Breast epithelium (tissue), 4 donors: ENCODE measurements around the gene PTPRM. TPM values are rescaled to one million over a fixed set of nuclear protein-coding genes. Genes with fewer than 3 reads are reported as not detected.

ENCODE experiments used
- DNase-seq, 2 donors: peaks; one replicate each; pipeline ENCODE4 v3.0.0-alpha.2; 2019; ENCODE audit warnings: low spot score in 2 of 2
- H3K27ac ChIP-seq, 2 donors: fragments of 200-600 bp; sonication (generic) in 1 of 2; one replicate each; pipeline ENCODE4 v1.5.1; 2016 to 2019; ENCODE audit warnings: mild to moderate bottlenecking in 1 of 2
- H3K27me3 ChIP-seq, 2 donors: fragments of 200-600 bp; sonication (generic) in 1 of 2; one replicate each; pipeline versions ENCODE4 v1.5.1 to v1.6.0; 2017 to 2019; ENCODE audit warnings: control low read depth in 1 of 2, mild to moderate bottlenecking in 1 of 2
- H3K36me3 ChIP-seq: fragments of 200-600 bp; one replicate; pipeline ENCODE4 v1.5.1; 2019
- H3K4me1 ChIP-seq, 2 donors: fragments of 200-600 bp; sonication (generic); one replicate each; pipeline ENCODE4 v1.5.1; 2016 to 2019; ENCODE audit warnings: control low read depth in 1 of 2
- H3K4me3 ChIP-seq, 3 donors: fragments of 200-600 bp; sonication (generic); 1 replicate in 2 of 3; 2 replicates in 1 of 3; pipeline ENCODE4 v1.5.1; 2016 to 2019; ENCODE audit warnings: mild to moderate bottlenecking in 3 of 3, moderate library complexity in 2 of 3
- H3K9me3 ChIP-seq, 2 donors: fragments of 200-600 bp; sonication (generic) in 1 of 2; one replicate each; pipeline ENCODE4 v1.5.1; 2016 to 2019; ENCODE audit warnings: control low read depth in 1 of 2
- POLR2A ChIP-seq: fragments of 450-650 bp; IDR thresholded peaks from one replicate; pipeline ENCODE4 v1.6.1; 2016; ENCODE audit warnings: antibody characterized with exemption, mild to moderate bottlenecking, moderate library complexity
- POLR2AphosphoS5 ChIP-seq, 3 donors: sonication (generic); formaldehyde crosslinking; IDR thresholded peaks; one replicate each; pipeline ENCODE4 v1.6.1; 2017; ENCODE audit warnings: antibody characterized with exemption in 3 of 3
- intact Hi-C: fragments of 100-400 bp; cut with DNase I; formaldehyde crosslinking; loops from one replicate; pipeline ENCODE4 v1.15.1; 2023; ENCODE audit warnings: low total_unique reads
- total RNA-seq, 3 donors: library from RNA; depleted of rRNA; stranded (reverse); fragments of >200 nt; gene quantifications; one replicate each; pipeline ENCODE4 v1.1.0, GENCODE V29; 2016
- TF ChIP-seq, protein P1 (sequence below), 3 donors: fragments of 450-650 bp; IDR thresholded peaks; one replicate each; pipeline ENCODE4 v1.5.1; 2016 to 2017; ENCODE audit warnings: antibody characterized with exemption in 3 of 3, mild to moderate bottlenecking in 3 of 3, moderate library complexity in 3 of 3

Gene PTPRM
- total RNA-seq, 3 donors from 2014 or later, result 41.7 to 181 (median 140) TPM

DNA sequence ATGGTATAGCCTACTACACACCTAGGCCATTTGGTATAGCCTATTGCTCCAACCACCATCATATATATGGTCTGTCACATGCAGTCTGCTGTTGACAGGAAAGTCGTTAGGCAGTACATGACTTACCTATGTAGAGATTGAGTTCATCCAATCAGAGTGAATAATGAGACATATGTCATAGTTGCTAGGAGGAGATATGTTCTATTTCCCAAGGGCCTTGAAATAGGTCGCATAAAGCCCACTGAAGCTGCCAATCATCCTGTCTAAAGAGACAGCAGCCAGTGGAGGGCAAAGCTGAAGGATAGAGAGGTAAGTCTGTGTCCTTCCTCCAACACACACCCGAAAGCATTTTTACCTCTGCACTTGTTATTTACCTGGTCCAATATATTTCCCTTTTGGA is 263.4 kb downstream of the PTPRM start:
- intact Hi-C loops, result no loop called here
- Histone ChIP-seq H3K27ac (no peak overlapping the region), H3K27me3 (no peaks in the 10 kb centered on the region), H3K9me3 (peaks cover 0 to 6% of the 10 kb centered on the region in 2 donors), H3K4me3 (no peak overlapping the region), H3K4me1 (no peaks in the 10 kb centered on the region), H3K36me3 (no peaks in the 10 kb centered on the region)
- no peak for DNase-seq
- TF ChIP-seq POLR2AphosphoS5 (IDR thresholded peaks at IDR 0.05) (no peak), POLR2A (no peak)
- TF ChIP-seq, protein P1, sequence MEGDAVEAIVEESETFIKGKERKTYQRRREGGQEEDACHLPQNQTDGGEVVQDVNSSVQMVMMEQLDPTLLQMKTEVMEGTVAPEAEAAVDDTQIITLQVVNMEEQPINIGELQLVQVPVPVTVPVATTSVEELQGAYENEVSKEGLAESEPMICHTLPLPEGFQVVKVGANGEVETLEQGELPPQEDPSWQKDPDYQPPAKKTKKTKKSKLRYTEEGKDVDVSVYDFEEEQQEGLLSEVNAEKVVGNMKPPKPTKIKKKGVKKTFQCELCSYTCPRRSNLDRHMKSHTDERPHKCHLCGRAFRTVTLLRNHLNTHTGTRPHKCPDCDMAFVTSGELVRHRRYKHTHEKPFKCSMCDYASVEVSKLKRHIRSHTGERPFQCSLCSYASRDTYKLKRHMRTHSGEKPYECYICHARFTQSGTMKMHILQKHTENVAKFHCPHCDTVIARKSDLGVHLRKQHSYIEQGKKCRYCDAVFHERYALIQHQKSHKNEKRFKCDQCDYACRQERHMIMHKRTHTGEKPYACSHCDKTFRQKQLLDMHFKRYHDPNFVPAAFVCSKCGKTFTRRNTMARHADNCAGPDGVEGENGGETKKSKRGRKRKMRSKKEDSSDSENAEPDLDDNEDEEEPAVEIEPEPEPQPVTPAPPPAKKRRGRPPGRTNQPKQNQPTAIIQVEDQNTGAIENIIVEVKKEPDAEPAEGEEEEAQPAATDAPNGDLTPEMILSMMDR (IDR thresholded peaks at IDR 0.05), result no peak

DNA sequence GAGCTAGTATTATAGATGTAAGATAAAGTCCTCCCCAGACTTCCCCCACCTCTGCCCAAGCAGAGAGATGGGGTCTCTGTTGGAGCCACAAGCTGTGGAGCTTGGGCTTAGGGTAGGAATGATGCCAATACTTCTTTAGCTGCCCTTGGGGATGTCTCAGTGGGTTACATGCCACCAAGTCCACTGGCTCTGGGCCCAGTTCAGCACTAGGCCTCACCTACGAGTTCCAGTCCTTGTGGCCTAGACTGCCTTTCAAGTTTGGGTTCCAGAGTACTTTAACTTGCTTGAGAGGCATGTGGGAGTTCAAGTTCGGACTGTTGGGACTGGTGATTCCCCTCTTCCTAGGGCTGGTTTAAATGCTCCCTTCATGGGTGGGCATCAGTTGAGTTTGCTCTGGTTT is 272.4 kb downstream of the PTPRM start:
- Histone ChIP-seq H3K27me3 (no peaks in the 10 kb centered on the region), H3K4me3 (no peak overlapping the region), H3K9me3 (peaks cover 2 to 8% of the 10 kb centered on the region in 2 donors), H3K4me1 (no peaks in the 10 kb centered on the region), H3K27ac (no peak overlapping the region), H3K36me3 (no peaks in the 10 kb centered on the region)
- no peak for DNase-seq
- TF ChIP-seq, protein P1 (IDR thresholded peaks at IDR 0.05), result no peak
- TF ChIP-seq POLR2A (no peak), POLR2AphosphoS5 (IDR thresholded peaks at IDR 0.05) (no peak)
- intact Hi-C loops, result no loop called here

DNA sequence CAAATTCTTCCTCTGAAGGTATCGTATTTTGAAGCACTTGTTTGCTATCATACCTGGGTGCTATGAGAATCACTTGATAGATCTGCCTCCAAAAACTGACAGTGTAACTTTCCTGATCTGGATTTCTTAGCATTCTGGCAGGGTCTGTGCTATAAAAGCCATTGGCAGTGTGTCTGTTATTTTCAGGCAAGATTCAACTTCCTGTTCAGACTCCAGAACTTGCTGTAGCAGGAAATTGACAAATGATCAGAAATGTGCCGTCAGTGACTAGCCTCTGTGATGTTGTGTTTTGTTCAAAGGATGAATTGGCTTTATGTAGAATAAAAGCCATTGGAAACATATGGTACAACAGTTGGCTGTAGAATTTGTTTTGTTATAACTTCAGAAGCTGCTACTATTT is 273.3 kb downstream of the PTPRM start:
- no peak overlapping the region for H3K27ac ChIP-seq
- H3K9me3 ChIP-seq, result peaks cover 7 to 16% of the 10 kb centered on the region in 2 donors
- DNase-seq, result no peak
- H3K4me3 ChIP-seq, result no peak overlapping the region
- TF ChIP-seq, protein P1 (IDR thresholded peaks at IDR 0.05), result no peak
- TF ChIP-seq POLR2A (no peak), POLR2AphosphoS5 (IDR thresholded peaks at IDR 0.05) (no peak)
- H3K27me3 ChIP-seq, result no peaks in the 10 kb centered on the region
- intact Hi-C loops, result no loop called here
- no peaks in the 10 kb centered on the region for H3K4me1 ChIP-seq
- no peaks in the 10 kb centered on the region for H3K36me3 ChIP-seq

DNA sequence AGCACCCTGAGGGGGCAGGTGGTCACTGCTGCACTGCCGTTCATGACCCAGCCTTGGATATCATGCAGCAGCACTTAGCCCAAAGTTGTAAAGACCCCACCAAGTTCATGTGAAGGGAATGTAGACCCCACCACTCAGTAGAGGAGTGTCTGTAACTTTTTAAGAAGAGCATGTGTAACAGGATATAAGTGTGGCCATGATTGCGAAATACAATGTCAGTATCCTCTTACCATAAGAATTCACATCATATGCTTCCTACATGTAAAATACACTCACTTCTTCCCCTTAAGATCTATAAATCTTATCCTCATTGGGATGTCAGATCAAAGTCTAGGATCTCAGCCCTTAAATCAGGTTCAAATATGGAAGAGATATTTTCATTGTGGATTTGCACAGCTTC is 276.9 kb downstream of the PTPRM start:
- H3K27ac ChIP-seq, result no peak overlapping the region
- H3K27me3 ChIP-seq, result no peaks in the 10 kb centered on the region
- DNase-seq, result no peak
- TF ChIP-seq, protein P1 (IDR thresholded peaks at IDR 0.05), result no peak
- TF ChIP-seq POLR2AphosphoS5 (IDR thresholded peaks at IDR 0.05) (no peak), POLR2A (no peak)
- no peaks in the 10 kb centered on the region for H3K4me1 ChIP-seq
- no peaks in the 10 kb centered on the region for H3K36me3 ChIP-seq
- H3K4me3 ChIP-seq, result no peak overlapping the region
- peaks cover 7 to 18% of the 10 kb centered on the region in 2 donors for H3K9me3 ChIP-seq
- intact Hi-C loops, result no loop called here

DNA sequence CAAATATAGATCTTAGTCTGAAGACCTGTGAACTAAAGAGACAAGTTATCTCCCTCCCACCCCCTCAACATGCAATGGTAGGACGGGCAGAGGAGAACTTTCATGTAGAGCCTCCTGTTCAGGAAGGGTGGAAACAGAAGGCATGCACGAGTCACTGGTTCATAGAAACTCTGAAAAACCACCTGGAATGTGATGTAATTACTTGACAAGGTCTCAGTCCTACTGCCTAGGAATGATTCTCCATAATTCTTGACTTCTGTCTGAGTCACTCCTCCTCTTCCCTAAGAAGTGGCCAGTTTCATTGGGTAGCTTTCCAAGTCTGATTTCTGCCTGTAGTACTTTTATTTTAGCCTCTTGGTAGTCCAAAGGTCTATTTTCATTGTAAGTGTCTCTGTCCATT is 277.3 kb downstream of the PTPRM start:
- TF ChIP-seq, protein P1 (IDR thresholded peaks at IDR 0.05), result no peak
- no peak for TF ChIP-seq POLR2AphosphoS5 (IDR thresholded peaks at IDR 0.05)
- TF ChIP-seq POLR2A, result no peak
- Histone ChIP-seq H3K4me3 (no peak overlapping the region), H3K4me1 (no peaks in the 10 kb centered on the region), H3K36me3 (no peaks in the 10 kb centered on the region), H3K9me3 (peaks cover 7 to 18% of the 10 kb centered on the region in 2 donors), H3K27ac (no peak overlapping the region), H3K27me3 (no peaks in the 10 kb centered on the region)
- no peak for DNase-seq
- intact Hi-C loops, result no loop called here
